Vagina (tissue), 2 donors: ENCODE measurements around the gene TECTA. TPM values are rescaled to one million over a fixed set of nuclear protein-coding genes. Genes with fewer than 3 reads are reported as not detected.

ENCODE experiments used
- DNase-seq, 2 donors: peaks; one replicate each; pipeline ENCODE4 v3.0.0-alpha.2; 2017; ENCODE audit errors: extremely low spot score in 2 of 2
- H3K27ac ChIP-seq: fragments of 200-600 bp; sonication (generic); one replicate; pipeline ENCODE4 v1.5.1; 2019
- H3K27me3 ChIP-seq: fragments of 200-600 bp; sonication (generic); one replicate; pipeline ENCODE4 v1.5.1; 2019
- H3K36me3 ChIP-seq, 2 donors: fragments of 200-600 bp; sonication (generic); one replicate each; pipeline ENCODE4 v1.5.1; 2017 to 2019
- H3K4me1 ChIP-seq: fragments of 200-600 bp; sonication (generic); one replicate; pipeline ENCODE4 v1.5.1; 2019
- H3K4me3 ChIP-seq, 2 donors: fragments of 200-600 bp; sonication (generic); 1 replicate in 1 of 2; 2 replicates in 1 of 2; pipeline ENCODE4 v1.5.1; 2016 to 2019
- H3K9me3 ChIP-seq: fragments of 200-600 bp; sonication (generic); one replicate; pipeline ENCODE4 v1.5.1; 2019
- CTCF ChIP-seq, 3 experiments: fragments of 450-650 bp in 2 of 3; fragments of 200-600 bp in 1 of 3; sonication (generic) in 1 of 3; IDR thresholded peaks; one replicate each; pipeline ENCODE4 v1.5.1; 2017 to 2019; ENCODE audit warnings: antibody characterized with exemption in 3 of 3, mild to moderate bottlenecking in 2 of 3, moderate library complexity in 2 of 3
- POLR2A ChIP-seq, 2 donors: fragments of 450-650 bp; IDR thresholded peaks; one replicate each; pipeline ENCODE4 v1.6.1; 2017; ENCODE audit warnings: antibody characterized with exemption in 2 of 2, mild to moderate bottlenecking in 2 of 2, moderate library complexity in 2 of 2
- POLR2AphosphoS5 ChIP-seq, 2 donors: sonication (generic); formaldehyde crosslinking; IDR thresholded peaks; one replicate each; pipeline ENCODE4 v1.9.0; 2017; ENCODE audit warnings: antibody characterized with exemption in 2 of 2, mild to moderate bottlenecking in 2 of 2, low read depth in 1 of 2; ENCODE audit not compliant: insufficient read depth in 1 of 2
- intact Hi-C: fragments of 100-400 bp; cut with DNase I; formaldehyde crosslinking; loops from one replicate; pipeline ENCODE4 v1.15.1; 2023
- total RNA-seq: library from RNA; depleted of rRNA; stranded (reverse); fragments of >200 nt; gene quantifications from one replicate; pipeline ENCODE4 v1.2.3, GENCODE V29; 2016

TECTA gene
- total RNA-seq, 1 donor from 2014 or later: 1.2 TPM

DNA sequence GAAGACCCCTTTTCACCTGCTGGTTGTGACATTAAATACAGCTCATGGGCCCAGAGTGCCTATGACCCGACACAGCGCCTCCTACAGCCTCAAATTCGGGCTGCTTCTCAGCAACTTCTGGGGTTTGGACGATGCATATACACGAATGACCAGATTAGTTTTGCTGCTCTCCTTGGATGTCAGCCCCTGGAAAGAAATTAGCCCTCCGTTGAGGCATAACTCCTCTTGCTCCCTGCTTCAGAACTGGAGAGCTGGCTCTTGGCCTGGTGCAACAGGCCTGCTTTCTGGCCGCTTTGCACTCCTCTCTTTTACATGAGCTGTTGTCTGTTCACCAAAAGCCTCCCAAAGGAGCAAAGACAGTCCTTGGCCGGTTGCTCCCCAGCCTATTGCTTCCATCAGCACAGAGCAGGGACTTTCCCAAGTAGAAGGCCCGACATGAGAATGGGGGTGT is 3.3 kb downstream of the TECTA start:
- Histone ChIP-seq H3K27ac (no peak overlapping the region), H3K9me3 (no peaks in the 10 kb centered on the region), H3K4me1 (peaks cover 21% of the 10 kb centered on the region), H3K27me3 (no peaks in the 10 kb centered on the region), H3K36me3 (no peaks in the 10 kb centered on the region), H3K4me3 (no peak overlapping the region)
- intact Hi-C loops: no loop called here
- TF ChIP-seq CTCF (IDR thresholded peaks at IDR 0.05) (no peak), POLR2AphosphoS5 (IDR thresholded peaks at IDR 0.05; ENCODE audit: insufficient read depth in 1 of 2, low read depth in 1 of 2) (no peak), POLR2A (IDR thresholded peaks at IDR 0.05) (no peak)
- DNase-seq: peak; percentile 72 to 87

DNA sequence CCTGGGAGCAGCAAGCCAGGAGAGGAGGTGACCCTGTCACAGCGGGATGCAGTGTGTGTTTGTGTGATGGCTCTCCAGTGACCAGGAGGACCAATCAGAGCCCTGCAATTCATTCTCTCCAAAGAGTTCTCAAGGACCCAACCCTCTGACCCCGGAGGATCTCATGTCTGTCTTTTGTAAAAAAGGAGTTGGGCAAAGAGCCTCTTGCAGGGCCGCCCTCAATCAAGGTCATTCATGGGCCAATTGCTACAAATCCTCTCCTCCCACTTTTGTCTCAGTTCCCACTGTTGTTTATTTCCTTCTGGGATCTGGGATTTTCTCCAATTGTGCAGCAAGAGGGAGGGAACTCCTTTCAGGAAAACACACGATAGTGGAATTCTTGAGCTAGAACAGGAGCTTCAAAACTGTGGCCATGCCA is 4.0 kb downstream of the TECTA start:
- peaks cover 28% of the 10 kb centered on the region for H3K4me1 ChIP-seq

GRCh38 chr11:121105481-121106195 is 4.6 kb downstream of the TECTA start:
- Histone ChIP-seq H3K4me1 (peaks cover 28% of the 10 kb centered on the region), H3K27ac (no peak overlapping the region), H3K36me3 (no peaks in the 10 kb centered on the region), H3K4me3 (no peak overlapping the region), H3K27me3 (no peaks in the 10 kb centered on the region), H3K9me3 (no peaks in the 10 kb centered on the region)
- intact Hi-C loops: no loop called here
- peak in 1 of 2 donors; percentile 88 for DNase-seq
- TF ChIP-seq POLR2A (IDR thresholded peaks at IDR 0.05): no peak
- TF ChIP-seq POLR2AphosphoS5 (IDR thresholded peaks at IDR 0.05; ENCODE audit: insufficient read depth in 1 of 2, low read depth in 1 of 2): no peak
- TF ChIP-seq CTCF (IDR thresholded peaks at IDR 0.05): no peak

More for the DNA sequence above, 4.0 kb downstream of the TECTA start:
- no peaks in the 10 kb centered on the region for H3K9me3 ChIP-seq
- no peak for TF ChIP-seq POLR2A (IDR thresholded peaks at IDR 0.05)
- no peak for TF ChIP-seq CTCF (IDR thresholded peaks at IDR 0.05)
- peak in 1 of 2 donors; percentile 72 for TF ChIP-seq POLR2AphosphoS5 (IDR thresholded peaks at IDR 0.05; ENCODE audit: insufficient read depth in 1 of 2, low read depth in 1 of 2)
- no peaks in the 10 kb centered on the region for H3K27me3 ChIP-seq
- DNase-seq: peak in 1 of 2 donors; percentile 93
- intact Hi-C loops: no loop called here
- H3K27ac ChIP-seq: no peak overlapping the region
- H3K4me3 ChIP-seq: no peak overlapping the region
- no peaks in the 10 kb centered on the region for H3K36me3 ChIP-seq

DNA sequence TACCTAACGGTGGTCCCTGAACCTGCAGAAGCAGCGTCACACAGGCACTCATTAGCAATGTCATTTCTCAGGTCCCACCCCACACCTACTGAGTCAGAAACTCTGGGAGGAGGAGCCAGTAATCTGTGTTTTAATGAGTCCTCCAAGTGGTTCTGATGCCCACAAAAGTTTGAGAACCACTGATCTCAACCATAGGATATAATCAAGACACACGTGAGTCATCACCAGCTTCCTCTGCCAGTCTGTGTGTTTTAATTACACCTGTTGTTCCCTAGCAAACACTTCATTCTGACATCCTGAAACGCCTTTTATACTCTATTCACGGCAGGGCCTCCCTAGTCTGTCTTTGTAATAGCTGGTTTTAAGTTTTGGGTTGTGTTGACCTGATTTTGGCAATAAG is 5.8 kb downstream of the TECTA start:
- Histone ChIP-seq H3K27me3 (no peaks in the 10 kb centered on the region), H3K9me3 (no peaks in the 10 kb centered on the region), H3K36me3 (no peaks in the 10 kb centered on the region), H3K27ac (no peak overlapping the region), H3K4me3 (no peak overlapping the region), H3K4me1 (peaks cover 28% of the 10 kb centered on the region)
- intact Hi-C loops: no loop called here
- no peak for DNase-seq
- TF ChIP-seq POLR2A (IDR thresholded peaks at IDR 0.05): no peak
- no peak for TF ChIP-seq CTCF (IDR thresholded peaks at IDR 0.05)
- TF ChIP-seq POLR2AphosphoS5 (IDR thresholded peaks at IDR 0.05; ENCODE audit: insufficient read depth in 1 of 2, low read depth in 1 of 2): no peak

DNA sequence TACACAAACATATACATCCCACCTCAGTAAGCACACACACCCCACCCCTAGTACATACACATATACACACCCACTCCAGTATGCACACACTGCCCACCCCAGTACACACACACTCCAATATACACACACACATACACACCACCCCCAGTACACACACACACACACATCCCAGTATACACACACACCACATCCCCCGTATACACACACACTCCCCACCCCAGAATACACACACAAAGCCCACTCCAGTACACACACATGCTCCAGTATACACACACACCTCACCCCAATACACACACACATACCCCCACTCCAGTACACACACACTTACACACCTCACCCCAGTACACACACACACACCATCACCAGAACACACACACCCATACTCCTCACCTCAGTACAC is 7.4 kb downstream of the TECTA start:
- H3K27me3 ChIP-seq: no peaks in the 10 kb centered on the region
- H3K27ac ChIP-seq: no peak overlapping the region
- intact Hi-C loops: no loop called here
- DNase-seq: peak in 1 of 2 donors; percentile 64
- no peak overlapping the region for H3K4me3 ChIP-seq
- H3K4me1 ChIP-seq: peaks cover 28% of the 10 kb centered on the region
- no peaks in the 10 kb centered on the region for H3K36me3 ChIP-seq
- no peak for TF ChIP-seq POLR2A (IDR thresholded peaks at IDR 0.05)
- no peak for TF ChIP-seq CTCF (IDR thresholded peaks at IDR 0.05)
- TF ChIP-seq POLR2AphosphoS5 (IDR thresholded peaks at IDR 0.05; ENCODE audit: insufficient read depth in 1 of 2, low read depth in 1 of 2): no peak
- H3K9me3 ChIP-seq: no peaks in the 10 kb centered on the region
